A549 (cell line): ENCODE measurements around the gene ZC3H4. TPM values are rescaled to one million over a fixed set of nuclear protein-coding genes. Genes with fewer than 3 reads are reported as not detected.
"Not testable (repeated sequence)": the region's sequence is repeated elsewhere in the genome, so short reads cannot be mapped to it uniquely, and the experiment has no call there.

ENCODE experiments used
- ATAC-seq, 2 experiments: fragments of 200-7000 bp in 1 of 2; fragments of >200 bp in 1 of 2; cut with Nextera tagmentation in 1 of 2; cut with Tn5 transposase in 1 of 2; 3 replicates each; pipeline versions ENCODE4 v1.8.0 to v1.9.1; 2018 to 2020; ENCODE audit warnings: mild to moderate bottlenecking in 1 of 2, moderate library complexity in 1 of 2
- CTCF ChIA-PET: fragments of 300-600 bp; sonication (Branson Sonifier 250); formaldehyde crosslinking; extraction: SDS; loops from one replicate; lab custom pipeline; 2021; ENCODE audit warnings: antibody characterized with exemption, inconsistent platforms; lab: Yijun Ruan, JAX
- POLR2A ChIA-PET: fragments of 350-600 bp; formaldehyde crosslinking; extraction: SDS; loops from one replicate; lab custom pipeline; 2021; ENCODE audit warnings: antibody characterized with exemption, inconsistent platforms; lab: Yijun Ruan, JAX
- DNase-seq, 2 experiments: peaks; one replicate each; pipeline versions ENCODE4 v3.0.0 to v3.0.0-alpha.2; 2011 to 2016; ENCODE audit warnings: low read depth in 1 of 2, low spot score in 1 of 2
- FAIRE-seq: peaks from 2 replicates; lab custom pipeline; 2011; peaks lifted over from hg19 to GRCh38; lab: Jason Lieb, UNC
- H3K27ac ChIP-seq, 2 experiments: fragments of >200 bp; sonication (Bioruptor Twin); formaldehyde crosslinking; 3 replicates each; pipeline ENCODE4 v1.5.1; 2016 to 2017
- H3K4me1 ChIP-seq: fragments of >200 bp; sonication (Bioruptor Twin); formaldehyde crosslinking; 3 replicates; pipeline ENCODE4 v1.6.1; 2016
- H3K4me2 ChIP-seq: fragments of >200 bp; sonication (Bioruptor Twin); formaldehyde crosslinking; 3 replicates; pipeline ENCODE4 v1.6.1; 2016
- H3K4me3 ChIP-seq: fragments of >200 bp; sonication (Bioruptor Twin); formaldehyde crosslinking; 3 replicates; pipeline ENCODE4 v1.5.1; 2016
- H3K9me3 ChIP-seq: fragments of >200 bp; sonication (Bioruptor Twin); formaldehyde crosslinking; 3 replicates; pipeline ENCODE4 v1.6.1; 2016
- BCL3 ChIP-seq: fragments of >200 bp; sonication (Bioruptor Twin); formaldehyde crosslinking; IDR thresholded peaks from 3 replicates; pipeline ENCODE4 v1.6.1; 2016
- CTCF ChIP-seq: fragments of >200 bp; sonication (Bioruptor Twin); formaldehyde crosslinking; IDR thresholded peaks from 3 replicates; pipeline ENCODE4 v1.5.1; 2016
- ESRRA ChIP-seq: fragments of 150-350 bp; IDR thresholded peaks from 2 replicates; pipeline ENCODE4 v1.6.1; 2014; ENCODE audit warnings: mild to moderate bottlenecking, low read length, borderline replicate concordance
- FOSL2 ChIP-seq, 2 experiments: fragments of 450-650 bp in 1 of 2; fragments of >200 bp in 1 of 2; sonication (Bioruptor Twin) in 1 of 2; formaldehyde crosslinking; IDR thresholded peaks; 2 replicates each; pipeline versions ENCODE4 v1.5.0 to v1.6.1; 2016 to 2020; ENCODE audit warnings: mild to moderate bottlenecking in 1 of 2, moderate library complexity in 1 of 2
- FOXS1 ChIP-seq: fragments of 250-450 bp; sonication (Bioruptor Pico); IDR thresholded peaks from 2 replicates; pipeline ENCODE4 v1.5.0; 2020; ENCODE audit warnings: mild to moderate bottlenecking, moderate library complexity
- GATA3 ChIP-seq: IDR thresholded peaks from 2 replicates; pipeline ENCODE4 v1.6.1; 2012; ENCODE audit warnings: borderline replicate concordance
- HDAC2 ChIP-seq: fragments of 200-600 bp; sonication (generic); IDR thresholded peaks from 2 replicates; pipeline ENCODE4 v1.6.1; 2016
- HEYL ChIP-seq: fragments of 250-450 bp; sonication (Bioruptor Pico); IDR thresholded peaks from 2 replicates; pipeline ENCODE4 v1.8.0; 2021; ENCODE audit warnings: mild to moderate bottlenecking, moderate library complexity
- HOXB5 ChIP-seq: fragments of 250-450 bp; sonication (Bioruptor Pico); IDR thresholded peaks from 2 replicates; pipeline ENCODE4 v1.5.0; 2020; ENCODE audit warnings: mild to moderate bottlenecking, moderate library complexity
- JUNB ChIP-seq: fragments of >200 bp; sonication (Bioruptor Twin); formaldehyde crosslinking; IDR thresholded peaks from 2 replicates; pipeline ENCODE4 v1.6.1; 2016
- NPAS2 ChIP-seq: fragments of 250-450 bp; sonication (Bioruptor Pico); IDR thresholded peaks from 2 replicates; pipeline ENCODE4 v1.8.0; 2022; ENCODE audit warnings: mild to moderate bottlenecking, moderate library complexity, borderline replicate concordance
- POLR2A ChIP-seq: IDR thresholded peaks from 2 replicates; pipeline ENCODE4 v1.6.1; 2012; ENCODE audit warnings: mild to moderate bottlenecking, low read length
- RCOR1 ChIP-seq: fragments of 150-350 bp; IDR thresholded peaks from 2 replicates; pipeline ENCODE4 v1.6.1; 2014; ENCODE audit warnings: antibody characterized with exemption, low read length, low read depth
- RNF2 ChIP-seq: fragments of 200-600 bp; sonication (generic); IDR thresholded peaks from 2 replicates; pipeline ENCODE4 v1.6.1; 2016; ENCODE audit warnings: low read depth, mild to moderate bottlenecking, antibody characterized with exemption, moderate library complexity, borderline replicate concordance
- TFCP2L1 ChIP-seq: fragments of 250-450 bp; sonication (Bioruptor Pico); IDR thresholded peaks from 2 replicates; pipeline ENCODE4 v1.5.0; 2021; ENCODE audit warnings: mild to moderate bottlenecking
- TP53 ChIP-seq: fragments of 250-450 bp; sonication (Bioruptor Pico); IDR thresholded peaks from 2 replicates; pipeline ENCODE4 v1.5.0; 2021; ENCODE audit warnings: mild to moderate bottlenecking, moderate library complexity
- ZSCAN20 ChIP-seq: fragments of 250-450 bp; sonication (Bioruptor Pico); IDR thresholded peaks from 2 replicates; pipeline ENCODE4 v1.8.0; 2022; ENCODE audit warnings: mild to moderate bottlenecking, moderate library complexity
- WGBS: methylation state at CpG from one replicate; pipeline ENCODE4 v1.1.6; 2017; ENCODE audit errors: missing lambda C conversion rate; 5-methylcytosine and 5-hydroxymethylcytosine counted together
- polyA plus RNA-seq, 4 experiments: library from polyadenylated mRNA; depleted of rRNA in 3 of 4; stranded (reverse); fragments of >200 nt; fragmentation: RNase III in 1 of 4; extraction: RNeasy Plus Mini Kit Qiagen cat#74134 plus additional on column Dnase treatment in 1 of 4; gene quantifications; 2 replicates in 3 of 4; 3 replicates in 1 of 4; pipeline ENCODE4 v1.2.3, GENCODE V29; 2011 to 2017
- TF ChIP-seq, protein P1 (sequence below): IDR thresholded peaks from 2 replicates; pipeline ENCODE4 v1.6.1; 2012
- TF ChIP-seq, protein P2 (sequence below): IDR thresholded peaks from 2 replicates; pipeline ENCODE4 v1.6.1; 2012
- TF ChIP-seq, protein P3 (sequence below): fragments of 250-450 bp; sonication (Bioruptor Pico); IDR thresholded peaks from 2 replicates; pipeline ENCODE4 v1.5.0; 2020; ENCODE audit warnings: low read depth, mild to moderate bottlenecking, moderate library complexity

ZC3H4 gene
- polyA plus RNA-seq, 2 of the 4 experiments (the other 2 are of a cell fraction), result 7.7 to 33.4 TPM

- TF ChIP-seq HOXB5 (CRISPR knock-in tag), result no peak
- TF ChIP-seq, protein P1, sequence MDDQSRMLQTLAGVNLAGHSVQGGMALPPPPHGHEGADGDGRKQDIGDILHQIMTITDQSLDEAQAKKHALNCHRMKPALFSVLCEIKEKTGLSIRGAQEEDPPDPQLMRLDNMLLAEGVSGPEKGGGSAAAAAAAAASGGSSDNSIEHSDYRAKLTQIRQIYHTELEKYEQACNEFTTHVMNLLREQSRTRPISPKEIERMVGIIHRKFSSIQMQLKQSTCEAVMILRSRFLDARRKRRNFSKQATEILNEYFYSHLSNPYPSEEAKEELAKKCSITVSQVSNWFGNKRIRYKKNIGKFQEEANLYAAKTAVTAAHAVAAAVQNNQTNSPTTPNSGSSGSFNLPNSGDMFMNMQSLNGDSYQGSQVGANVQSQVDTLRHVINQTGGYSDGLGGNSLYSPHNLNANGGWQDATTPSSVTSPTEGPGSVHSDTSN, result no peak
- no peak for TF ChIP-seq HDAC2
Measured at GRCh38 chr19:47141695-47142094, 28.1 kb upstream of the ZC3H4 start (continued).

DNA sequence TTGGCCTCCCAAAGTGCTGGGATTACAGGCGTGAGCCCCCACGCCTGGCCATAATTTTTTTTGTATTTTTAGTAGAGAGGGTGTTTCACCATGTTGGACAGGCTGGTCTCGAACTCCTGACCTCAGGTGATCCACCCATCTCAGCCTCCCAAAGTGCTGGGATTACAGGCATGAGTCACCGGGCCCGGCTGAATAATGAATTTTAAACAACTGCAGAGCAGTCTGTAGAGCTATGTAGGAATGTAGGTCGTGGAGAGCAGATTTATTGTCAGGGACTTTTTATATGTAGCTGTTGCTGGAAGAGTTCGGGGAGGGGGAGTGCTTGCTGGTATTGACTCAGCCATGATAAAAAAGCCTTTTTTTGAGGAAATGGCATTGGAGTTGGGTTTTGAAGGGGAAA lies 27.7 kb upstream of the ZC3H4 start:
- H3K4me2 ChIP-seq, result peak overlapping the region; percentile 44
- H3K4me3 ChIP-seq, H3K9me3 ChIP-seq, FAIRE-seq: not testable (repeated sequence)
- DNase-seq, result peak in 1 of 2 experiments; percentile 47
- TF ChIP-seq GATA3 (0 out of 2 replicates have a peak, but pooled peaks have one; percentile 4), FOSL2 (IDR thresholded peaks at IDR 0.05) (0 out of 2 replicates have a peak, but pooled peaks have one; percentile 19), FOSL2 (CRISPR knock-in tag; IDR thresholded peaks at IDR 0.05) (peak; percentile 71)
- TF ChIP-seq, all 56 proteins: peak for 2; not testable (repeated sequence) for 54
- ATAC-seq, result peak in 1 of 2 experiments; percentile 39; a peak in 4 of 6 replicates
- 37% methylated on average over 7 of the region's 7 CpGs for WGBS
- Histone ChIP-seq H3K27ac (peak overlapping the region in 1 of 2 experiments; percentile 71; a peak in 3 of 6 replicates), H3K4me1 (peaks cover 40% of the 10 kb centered on the region)
- ChIA-PET CTCF (interaction anchor here (1.1 to 26.9 kb wide), 4 partner anchors 9 to 104 kb away, joined by 4 to 364 read pairs (median 6); no protein-coding TSS in a partner anchor), POLR2A (interaction anchor here (0.9 kb wide), 1 partner anchor 10 kb away, joined by 3 read pairs; the partner anchor contains the start of gene SAE1)

DNA sequence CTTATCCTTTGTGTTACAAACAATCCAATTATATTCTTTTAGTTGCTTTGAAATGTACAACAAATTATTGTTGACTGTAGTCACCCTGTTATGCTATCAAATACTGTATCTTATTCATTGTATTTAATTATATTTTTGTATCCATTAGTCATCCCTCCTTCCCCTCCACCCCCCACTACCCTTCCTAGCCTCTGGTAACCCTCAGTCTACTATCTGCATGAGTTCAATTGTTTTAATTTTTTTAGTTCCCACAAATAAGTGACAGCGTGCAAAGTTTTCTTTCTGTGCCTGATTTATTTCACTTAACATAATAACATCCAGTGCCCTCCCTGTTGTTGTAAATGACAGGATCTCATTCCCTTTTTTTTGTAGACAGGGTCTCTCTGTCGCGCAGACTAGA lies 21.6 kb upstream of the ZC3H4 start:
- H3K4me3 ChIP-seq, result no peak overlapping the region
- H3K4me2 ChIP-seq, result peak overlapping the region; percentile 40
- no peak for ATAC-seq
- no peak overlapping the region for H3K27ac ChIP-seq
- CTCF ChIA-PET, result interaction anchor here (1.5 to 6.4 kb wide), 6 partner anchors 10 to 122 kb away, joined by 4 to 65 read pairs (median 12); no protein-coding TSS in a partner anchor
- 0 out of 3 replicates have a peak, but pooled peaks cover 1% of the 10 kb centered on the region for H3K9me3 ChIP-seq
- peaks cover 40% of the 10 kb centered on the region for H3K4me1 ChIP-seq
- no peak for FAIRE-seq
- TF ChIP-seq RNF2 (no peak), CTCF (no peak), ZSCAN20 (CRISPR knock-in tag) (no peak), NPAS2 (CRISPR knock-in tag) (no peak), JUNB (no peak), TFCP2L1 (no peak), RCOR1 (no peak), BCL3 (no peak), ESRRA (no peak), POLR2A (no peak), HEYL (no peak), FOXS1 (CRISPR knock-in tag) (no peak), TP53 (no peak)
- TF ChIP-seq, protein P2, sequence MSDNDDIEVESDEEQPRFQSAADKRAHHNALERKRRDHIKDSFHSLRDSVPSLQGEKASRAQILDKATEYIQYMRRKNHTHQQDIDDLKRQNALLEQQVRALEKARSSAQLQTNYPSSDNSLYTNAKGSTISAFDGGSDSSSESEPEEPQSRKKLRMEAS, result no peak
- TF ChIP-seq, protein P3, sequence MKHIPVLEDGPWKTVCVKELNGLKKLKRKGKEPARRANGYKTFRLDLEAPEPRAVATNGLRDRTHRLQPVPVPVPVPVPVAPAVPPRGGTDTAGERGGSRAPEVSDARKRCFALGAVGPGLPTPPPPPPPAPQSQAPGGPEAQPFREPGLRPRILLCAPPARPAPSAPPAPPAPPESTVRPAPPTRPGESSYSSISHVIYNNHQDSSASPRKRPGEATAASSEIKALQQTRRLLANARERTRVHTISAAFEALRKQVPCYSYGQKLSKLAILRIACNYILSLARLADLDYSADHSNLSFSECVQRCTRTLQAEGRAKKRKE (CRISPR knock-in tag), result no peak
- TF ChIP-seq, protein P1, result no peak
- POLR2A ChIA-PET, result interaction anchor here (1.6 kb wide), 1 partner anchor 22 kb away, joined by 4 read pairs; the partner anchor contains the start of gene ZC3H4
- no peak for DNase-seq
- WGBS, result 89% methylated on average over 3 of the region's 3 CpGs
